ENCODE measurements around the gene SERPINF2. TPM values are rescaled to one million over a fixed set of nuclear protein-coding genes. Genes with fewer than 3 reads are reported as not detected.

SERPINF2 gene
- total RNA-seq, 1 donor from 2014 or later, result 1.2 TPM

GRCh38 chr17:1731194-1731506, 11.5 kb upstream of the SERPINF2 start:
- Histone ChIP-seq H3K4me3 (ENCODE audit: low read depth, low read length) (no peak overlapping the region), H3K36me3 (ENCODE audit: control insufficient read depth, insufficient read depth, low read length) (no peaks in the 10 kb centered on the region), H3K27me3 (ENCODE audit: control insufficient read depth, insufficient read depth, low read length) (no peaks in the 10 kb centered on the region)
- no peak for TF ChIP-seq CTCF (IDR thresholded peaks at IDR 0.05; ENCODE audit: insufficient read depth, low read length, poor library complexity, severe bottlenecking)
- DNase-seq (ENCODE audit: low read depth), result no peak

GRCh38 chr17:1732241-1732832, 10.3 kb upstream of the SERPINF2 start:
- no peak for TF ChIP-seq CTCF (IDR thresholded peaks at IDR 0.05; ENCODE audit: insufficient read depth, low read length, poor library complexity, severe bottlenecking)
- no peak for DNase-seq (ENCODE audit: low read depth)
- Histone ChIP-seq H3K4me3 (ENCODE audit: low read depth, low read length) (no peak overlapping the region), H3K27me3 (ENCODE audit: control insufficient read depth, insufficient read depth, low read length) (no peaks in the 10 kb centered on the region), H3K36me3 (ENCODE audit: control insufficient read depth, insufficient read depth, low read length) (no peaks in the 10 kb centered on the region)

GRCh38 chr17:1732833-1733321, 9.8 kb upstream of the SERPINF2 start:
- no peak for TF ChIP-seq CTCF (IDR thresholded peaks at IDR 0.05; ENCODE audit: insufficient read depth, low read length, poor library complexity, severe bottlenecking)
- no peak for DNase-seq (ENCODE audit: low read depth)
- Histone ChIP-seq H3K4me3 (ENCODE audit: low read depth, low read length) (no peak overlapping the region), H3K36me3 (ENCODE audit: control insufficient read depth, insufficient read depth, low read length) (no peaks in the 10 kb centered on the region), H3K27me3 (ENCODE audit: control insufficient read depth, insufficient read depth, low read length) (no peaks in the 10 kb centered on the region)

GRCh38 chr17:1733759-1734158, 8.9 kb upstream of the SERPINF2 start:
- DNase-seq (ENCODE audit: low read depth), result no peak
- no peak for TF ChIP-seq CTCF (IDR thresholded peaks at IDR 0.05; ENCODE audit: insufficient read depth, low read length, poor library complexity, severe bottlenecking)
- Histone ChIP-seq H3K4me3 (ENCODE audit: low read depth, low read length) (no peak overlapping the region), H3K27me3 (ENCODE audit: control insufficient read depth, insufficient read depth, low read length) (no peaks in the 10 kb centered on the region), H3K36me3 (ENCODE audit: control insufficient read depth, insufficient read depth, low read length) (no peaks in the 10 kb centered on the region)

GRCh38 chr17:1735418-1735817, 7.3 kb upstream of the SERPINF2 start:
- no peak for TF ChIP-seq CTCF (IDR thresholded peaks at IDR 0.05; ENCODE audit: insufficient read depth, low read length, poor library complexity, severe bottlenecking)
- H3K36me3 ChIP-seq (ENCODE audit: control insufficient read depth, insufficient read depth, low read length), result no peaks in the 10 kb centered on the region
- no peak for DNase-seq (ENCODE audit: low read depth)
- H3K27me3 ChIP-seq (ENCODE audit: control insufficient read depth, insufficient read depth, low read length), result no peaks in the 10 kb centered on the region
- no peak overlapping the region for H3K4me3 ChIP-seq (ENCODE audit: low read depth, low read length)

GRCh38 chr17:1735834-1736347, 6.8 kb upstream of the SERPINF2 start:
- H3K27me3 ChIP-seq (ENCODE audit: control insufficient read depth, insufficient read depth, low read length), result no peaks in the 10 kb centered on the region
- H3K36me3 ChIP-seq (ENCODE audit: control insufficient read depth, insufficient read depth, low read length), result no peaks in the 10 kb centered on the region
- no peak for DNase-seq (ENCODE audit: low read depth)
- TF ChIP-seq CTCF (IDR thresholded peaks at IDR 0.05; ENCODE audit: insufficient read depth, low read length, poor library complexity, severe bottlenecking), result no peak
- no peak overlapping the region for H3K4me3 ChIP-seq (ENCODE audit: low read depth, low read length)
